CD4-positive, alpha-beta T cell treated with Interleukin-4 for 4 hours (primary cell): ENCODE data around the gene TIMM17B.
"Not testable (repeated sequence)": the region's sequence is repeated elsewhere in the genome, so short reads cannot be mapped to it uniquely, and the experiment has no call there.

Source experiments
- DNase-seq: peaks from one replicate; pipeline ENCODE4 v3.0.0-alpha.2; 2020

TIMM17B gene

GRCh38 chrX:48893556-48894348, 3.8 kb downstream of the TIMM17B start:
- DNase-seq, result no peak

- no peak for DNase-seq
Measured at GRCh38 chrX:48892896-48893295, 4.7 kb downstream of the TIMM17B start.

- peak; percentile 79 for DNase-seq
Measured at GRCh38 chrX:48891402-48892288, 5.9 kb downstream of the TIMM17B start.

- DNase-seq, result no peak
Measured at GRCh38 chrX:48890934-48891401, 6.6 kb downstream of the TIMM17B start.

- DNase-seq, result no peak
Measured at GRCh38 chrX:48890296-48890925, 7.2 kb downstream of the TIMM17B start.

- DNase-seq, result not testable (repeated sequence)
Measured at GRCh38 chrX:48886586-48886985, 11.0 kb downstream of the TIMM17B start.

GRCh38 chrX:48883729-48884128, 13.8 kb downstream of the TIMM17B start:
- no peak for DNase-seq

- not testable (repeated sequence) for DNase-seq
Measured at GRCh38 chrX:48876944-48877343, 20.6 kb downstream of the TIMM17B start.

- not testable (repeated sequence) for DNase-seq
Measured at GRCh38 chrX:48872017-48872416, 25.6 kb downstream of the TIMM17B start.

- no peak for DNase-seq
Measured at GRCh38 chrX:48864210-48864609, 33.4 kb downstream of the TIMM17B start.

GRCh38 chrX:48854898-48855297, 42.7 kb downstream of the TIMM17B start:
- DNase-seq, result no peak

GRCh38 chrX:48854121-48854804, 43.3 kb downstream of the TIMM17B start:
- DNase-seq, result not testable (repeated sequence)

GRCh38 chrX:48853494-48853893, 44.1 kb downstream of the TIMM17B start:
- not testable (repeated sequence) for DNase-seq

GRCh38 chrX:48852857-48853256, 44.7 kb downstream of the TIMM17B start:
- DNase-seq, result no peak

GRCh38 chrX:48848847-48849246, 48.7 kb downstream of the TIMM17B start:
- DNase-seq, result peak; percentile 5
